Stimulated activated CD4-positive, alpha-beta T cell treated with anti-CD3 and anti-CD28 coated beads, Interleukin-1b, Interleukin-23, amount 100 ng/mL, for 4 hours (primary cell): ENCODE results near the gene LRRC37A.
"Not testable (repeated sequence)": the region's sequence is repeated elsewhere in the genome, so short reads cannot be mapped to it uniquely, and the experiment has no call there.

Experiments used
- DNase-seq, 2 donors: peaks; one replicate each; pipeline ENCODE4 v3.0.0-alpha.2; 2020; ENCODE audit warnings: low read depth in 2 of 2

LRRC37A gene

DNA sequence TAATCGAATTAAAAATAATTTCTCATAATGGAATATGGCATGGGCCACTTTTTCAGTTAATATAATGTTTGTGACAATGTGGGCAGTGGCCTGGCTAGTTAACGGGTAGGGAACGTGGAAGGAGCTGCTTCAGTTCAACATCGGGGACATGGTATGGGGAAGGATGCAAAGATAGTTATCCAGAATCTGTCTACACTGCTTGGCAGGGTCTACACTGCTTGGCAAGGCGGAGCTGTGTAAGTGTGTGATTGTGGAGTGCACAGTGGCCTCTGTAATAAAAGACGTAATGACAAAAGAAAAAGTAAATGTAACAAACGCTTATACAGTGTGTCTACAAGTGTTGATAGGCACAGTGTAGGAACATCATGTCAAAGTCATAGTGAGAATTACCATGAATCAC, 7.3 kb upstream of the LRRC37A start:
- not testable (repeated sequence) for DNase-seq

DNA sequence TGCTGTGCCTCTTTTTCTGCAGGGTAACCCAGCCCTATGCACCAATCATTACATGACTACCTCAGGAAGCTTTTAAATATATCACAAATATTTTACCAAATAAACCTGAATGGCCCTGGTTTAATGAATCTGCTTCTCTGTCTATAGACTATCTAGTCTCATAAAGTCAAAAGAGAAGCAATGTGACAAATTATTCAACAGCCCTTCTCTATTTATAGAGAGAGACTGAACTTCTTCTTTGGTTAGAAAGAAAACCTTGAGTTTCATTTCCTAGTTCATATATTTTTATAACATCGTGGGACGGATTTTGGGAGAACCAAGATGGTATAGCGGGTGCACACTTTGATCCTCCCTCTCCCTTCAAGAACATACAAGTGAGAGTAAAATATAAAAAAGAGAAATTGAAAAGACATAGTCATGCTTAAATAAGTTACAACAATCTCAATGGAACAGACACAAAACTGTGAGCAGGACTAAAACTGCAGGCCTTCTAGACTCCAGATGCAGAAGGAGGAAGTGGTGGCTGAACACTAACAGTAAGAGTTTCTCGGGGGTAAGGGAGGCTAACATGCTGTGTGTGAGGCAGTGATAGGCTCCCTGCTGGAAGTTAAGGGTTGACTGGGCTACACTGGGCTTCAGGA, 3.9 kb upstream of the LRRC37A start:
- DNase-seq = not testable (repeated sequence)

DNA sequence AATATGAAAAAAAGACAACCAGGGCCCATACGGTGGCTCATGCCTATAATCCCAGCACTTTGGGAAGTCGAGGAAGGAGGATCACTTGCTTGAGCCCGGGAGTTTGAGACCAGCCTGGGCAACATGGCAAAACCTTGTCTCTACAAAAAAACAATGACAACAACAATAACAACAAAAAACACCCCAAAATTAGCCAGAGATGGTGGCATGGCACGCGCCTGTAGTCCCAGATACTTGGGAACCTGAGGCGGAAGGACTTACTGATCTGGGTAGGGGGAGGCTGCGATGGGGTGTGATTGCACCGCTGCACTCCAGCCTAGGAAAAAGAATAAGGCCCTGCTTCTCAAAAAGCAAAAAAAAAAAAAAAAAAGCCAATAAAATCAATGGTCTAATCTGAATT, 3.3 kb upstream of the LRRC37A start:
- not testable (repeated sequence) for DNase-seq

DNA sequence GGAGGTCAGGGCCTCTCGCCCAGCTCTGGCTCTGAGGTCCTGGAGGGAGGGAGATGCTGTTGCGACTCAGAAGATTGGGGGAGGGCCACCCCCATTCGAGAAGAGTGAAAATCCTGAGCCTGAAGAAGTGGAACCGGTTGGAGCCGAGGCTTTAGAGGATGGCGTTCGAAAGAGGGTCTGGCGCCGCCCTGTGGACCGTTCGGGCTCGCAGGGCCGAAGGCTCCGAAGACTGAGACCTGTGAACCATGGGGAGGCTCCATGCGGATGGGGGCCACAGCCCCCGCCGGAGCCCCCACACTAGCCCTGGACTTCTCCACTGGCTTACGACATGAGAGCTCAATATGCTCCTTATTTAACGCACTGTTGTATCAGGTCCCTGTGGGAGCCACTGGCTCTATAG, 46.3 kb downstream of the LRRC37A start:
- not testable (repeated sequence) for DNase-seq

DNA sequence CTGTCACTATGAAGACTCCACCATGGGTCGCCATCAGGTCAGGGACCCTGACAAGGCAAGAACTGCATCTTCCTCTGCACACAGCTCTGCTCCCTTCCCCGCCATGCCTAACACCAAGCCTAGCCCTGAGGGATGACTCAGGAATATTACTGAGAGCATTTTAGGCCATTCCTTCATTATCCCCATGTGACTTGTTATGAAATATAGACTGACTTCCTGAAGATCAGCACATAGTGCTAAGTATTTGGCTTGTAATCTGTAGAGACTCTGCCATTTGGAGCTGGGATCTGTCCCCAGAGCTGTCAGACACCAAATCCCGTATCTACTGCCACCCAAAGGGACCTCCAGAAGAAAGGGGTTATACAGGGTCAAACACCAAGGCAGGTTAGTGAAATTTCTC, 47.2 kb downstream of the LRRC37A start:
- DNase-seq = not testable (repeated sequence)

DNA sequence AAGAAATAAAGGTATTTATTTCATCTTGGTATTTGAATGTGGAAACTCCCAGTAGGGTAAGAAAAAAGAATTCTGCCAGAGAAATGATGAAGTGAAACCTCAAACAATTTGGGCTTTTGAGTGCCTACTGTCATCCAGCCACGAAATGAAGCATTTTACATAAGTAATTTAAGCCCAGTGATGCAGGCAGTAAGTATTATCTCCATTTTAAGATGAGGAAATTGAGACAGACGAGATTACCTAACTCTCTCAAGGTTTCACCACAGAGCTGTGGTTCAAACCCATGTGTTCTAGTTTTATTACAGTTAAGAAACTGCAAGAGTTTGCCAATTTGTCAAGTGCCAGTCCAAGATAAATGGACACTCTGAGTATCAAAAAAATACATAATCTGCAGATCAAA, 53.4 kb downstream of the LRRC37A start:
- DNase-seq = not testable (repeated sequence)

DNA sequence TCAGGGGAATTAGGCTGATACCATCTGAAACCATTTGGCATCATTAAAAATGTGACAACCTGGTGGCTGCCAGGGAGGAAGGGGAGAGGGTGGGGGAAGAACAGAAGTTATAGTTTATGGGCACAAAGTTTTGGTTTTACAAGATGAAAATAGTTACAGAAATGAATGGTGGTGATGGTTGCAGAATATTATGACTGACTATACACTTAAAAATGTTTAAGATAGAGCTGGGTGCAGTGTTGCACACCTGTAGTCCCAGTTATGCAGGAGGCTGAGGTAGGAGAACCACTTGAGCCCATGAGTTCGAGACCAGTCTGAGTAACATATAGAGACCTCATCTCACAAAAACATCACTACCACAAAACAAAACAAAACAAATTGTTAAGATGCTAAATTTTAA, 54.1 kb downstream of the LRRC37A start:
- not testable (repeated sequence) for DNase-seq

DNA sequence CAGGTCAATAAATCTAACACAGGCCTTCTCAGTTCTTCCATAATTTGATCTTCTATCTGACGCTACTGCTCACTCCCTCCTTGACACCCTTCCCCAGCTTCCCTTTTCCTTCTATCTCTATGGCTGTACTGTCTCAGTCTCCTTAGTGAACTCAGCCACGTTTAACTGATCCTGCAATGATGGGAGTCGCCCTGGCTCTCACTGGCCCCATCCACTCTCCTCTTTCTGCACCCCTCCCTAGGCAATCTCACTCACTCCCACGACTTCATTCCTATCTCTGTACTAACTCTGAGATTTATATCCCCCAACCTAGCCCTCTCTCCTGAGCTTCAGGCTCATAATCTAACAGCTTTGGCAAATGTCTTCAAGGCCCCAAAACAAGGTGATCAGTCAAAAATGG, 58.9 kb downstream of the LRRC37A start:
- not testable (repeated sequence) for DNase-seq

DNA sequence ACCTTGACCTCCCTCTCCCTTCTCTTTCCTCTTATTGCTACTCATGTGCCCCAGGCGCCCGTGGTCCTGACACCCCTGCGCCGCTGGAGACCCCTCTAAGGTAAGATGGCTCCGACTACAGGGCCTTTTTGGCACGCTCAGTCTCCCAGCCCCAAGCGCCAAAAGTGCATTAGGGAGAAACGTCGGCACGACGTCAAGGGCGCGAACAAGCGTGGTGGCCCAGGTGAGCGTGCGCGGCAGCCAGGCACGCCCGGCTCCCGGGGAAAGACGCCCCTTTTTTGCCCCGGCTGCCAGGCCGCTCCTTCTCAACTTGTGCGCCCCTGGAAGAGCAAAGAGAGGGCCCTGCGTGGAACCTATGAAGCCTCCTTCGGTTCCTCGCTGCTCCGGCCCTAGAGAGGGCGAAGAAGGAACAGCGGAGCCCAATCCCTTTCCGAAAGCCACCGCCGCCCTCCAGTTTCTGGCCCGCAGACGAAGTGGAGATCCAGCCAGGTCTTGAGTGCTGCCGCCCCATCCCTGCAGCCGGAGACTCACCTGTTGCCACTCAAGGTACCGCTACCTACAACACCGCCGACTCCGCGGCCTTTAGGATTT, 66.3 kb downstream of the LRRC37A start:
- not testable (repeated sequence) for DNase-seq

DNA sequence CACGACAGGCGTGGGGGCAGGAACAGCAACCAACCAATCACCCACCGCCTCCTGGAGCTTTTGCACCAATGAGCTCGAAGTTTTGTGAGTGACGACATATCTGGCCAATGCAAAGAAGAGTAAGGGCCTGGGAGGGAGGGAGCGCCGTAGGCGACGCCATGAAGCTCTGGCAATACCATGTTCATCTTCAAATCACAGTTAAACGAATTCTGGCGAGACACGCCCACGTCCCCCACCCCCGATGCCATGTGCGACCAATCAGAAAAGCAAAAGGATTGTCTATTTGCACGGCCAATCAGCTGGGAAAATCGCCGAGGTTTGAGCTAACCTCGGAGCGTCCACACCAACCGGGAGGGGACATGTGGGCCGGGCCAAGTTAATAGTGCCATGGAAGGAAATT, 66.8 kb downstream of the LRRC37A start, which contains the start of gene ARL17B:
ARL17B (minus strand) TSS at position 12 of the 400 bp plus-strand sequence. CDS start 3,369 bp downstream, outside the sequence.
- DNase-seq = peak; percentile 50 to 57

DNA sequence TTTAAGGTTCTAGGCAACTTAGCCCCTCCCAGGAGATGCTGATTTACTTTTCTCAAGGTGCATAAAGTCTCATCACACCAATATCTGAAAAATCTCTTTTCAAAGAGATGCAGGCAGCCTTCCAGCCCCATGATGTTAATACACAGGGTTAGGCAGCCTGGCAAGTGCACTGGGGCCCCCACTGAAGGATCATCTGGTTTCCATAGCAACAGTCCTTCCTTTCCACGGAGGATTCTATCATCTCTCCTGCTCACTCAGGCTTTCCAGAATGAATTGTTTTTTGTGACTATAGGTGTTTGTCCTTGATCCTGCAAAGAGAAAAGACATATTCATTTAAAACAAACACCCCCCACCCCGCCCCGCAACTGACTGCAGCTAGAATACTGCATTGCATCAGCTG, 72.6 kb downstream of the LRRC37A start:
- not testable (repeated sequence) for DNase-seq

DNA sequence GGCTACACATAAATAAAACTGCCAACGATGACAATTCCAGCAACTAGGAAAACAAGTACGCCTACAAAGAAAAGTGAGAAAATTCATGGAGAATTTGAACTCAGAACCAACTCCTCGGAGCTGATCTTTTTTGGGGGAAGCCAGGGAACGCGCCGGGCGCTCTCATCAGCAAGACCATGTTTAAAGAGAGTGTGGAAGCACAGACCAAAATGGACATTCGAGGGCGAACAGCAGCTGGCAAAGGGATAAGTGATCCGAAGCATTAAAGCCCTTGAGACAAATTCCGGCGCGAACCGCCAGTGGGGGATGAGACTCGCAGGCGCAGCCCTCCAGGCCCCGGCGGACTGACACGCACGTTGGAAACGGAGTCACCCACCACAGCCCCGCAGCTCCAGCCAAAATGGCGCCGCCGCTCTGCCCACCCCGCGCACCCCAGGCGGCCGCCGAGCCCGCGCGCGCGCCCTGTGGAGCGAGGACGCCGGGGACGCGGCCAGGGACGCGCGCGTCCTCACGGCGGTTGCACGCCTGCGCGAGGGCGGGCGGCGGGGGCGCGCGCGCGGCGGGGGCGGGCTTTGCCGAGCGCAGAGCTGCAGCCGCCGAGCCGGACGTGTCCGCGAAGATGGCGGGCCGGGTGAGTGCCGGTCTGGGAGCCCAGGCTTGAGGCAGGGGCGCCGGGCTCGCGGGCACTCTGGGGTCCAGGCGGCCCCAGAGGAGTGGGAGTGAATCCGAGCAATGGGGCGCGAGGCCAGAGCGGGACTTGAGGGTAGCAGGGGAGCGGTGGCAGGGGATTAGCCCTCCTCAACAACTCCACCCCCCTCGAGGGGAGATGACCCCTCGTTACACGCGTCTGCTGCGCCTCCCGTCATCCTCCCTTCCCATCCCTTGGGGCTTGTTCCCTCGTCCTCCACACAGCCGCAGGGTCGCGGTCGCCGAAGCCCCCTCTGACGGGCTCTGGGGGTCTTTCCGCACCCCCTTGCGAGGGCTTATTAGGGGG, 77.6 kb downstream of the LRRC37A start:
- DNase-seq = not testable (repeated sequence)

DNA sequence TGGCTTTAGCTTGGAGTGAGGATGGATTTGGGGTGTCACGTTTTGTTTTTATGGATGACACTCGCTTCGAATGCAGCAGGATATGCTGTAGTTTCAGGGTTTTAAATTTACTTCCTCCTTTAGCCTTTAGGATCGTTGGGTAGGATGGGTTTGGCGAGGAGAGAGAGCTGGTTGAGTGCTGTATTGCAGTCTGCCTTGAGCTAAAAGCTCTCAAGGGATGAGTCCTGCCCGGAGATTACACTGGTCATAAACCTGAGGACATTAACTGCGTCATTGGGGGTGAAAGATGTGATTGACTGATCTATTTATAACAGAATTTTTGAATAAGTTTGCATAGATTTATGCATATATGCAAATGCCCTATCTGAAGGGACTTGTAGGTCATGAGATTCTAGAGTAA, 78.5 kb downstream of the LRRC37A start:
- not testable (repeated sequence) for DNase-seq

DNA sequence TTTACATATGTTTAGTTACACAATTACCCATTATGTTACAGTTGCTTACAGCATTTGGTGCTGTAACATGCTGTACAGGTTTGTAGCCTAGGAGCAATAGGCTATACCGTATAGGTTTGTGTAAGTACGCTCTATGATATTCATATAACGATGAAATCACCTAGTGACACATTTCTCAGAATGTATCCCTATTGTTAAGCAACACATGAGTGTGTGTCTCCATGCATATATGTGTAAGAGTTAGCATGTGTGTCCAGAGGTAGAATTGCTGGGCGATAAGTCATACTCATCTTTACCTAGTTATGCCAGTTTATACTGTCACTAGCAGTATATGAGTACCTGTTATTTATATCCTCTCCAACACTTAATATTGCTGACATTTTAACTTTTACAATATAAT, 88.2 kb downstream of the LRRC37A start:
- not testable (repeated sequence) for DNase-seq

DNA sequence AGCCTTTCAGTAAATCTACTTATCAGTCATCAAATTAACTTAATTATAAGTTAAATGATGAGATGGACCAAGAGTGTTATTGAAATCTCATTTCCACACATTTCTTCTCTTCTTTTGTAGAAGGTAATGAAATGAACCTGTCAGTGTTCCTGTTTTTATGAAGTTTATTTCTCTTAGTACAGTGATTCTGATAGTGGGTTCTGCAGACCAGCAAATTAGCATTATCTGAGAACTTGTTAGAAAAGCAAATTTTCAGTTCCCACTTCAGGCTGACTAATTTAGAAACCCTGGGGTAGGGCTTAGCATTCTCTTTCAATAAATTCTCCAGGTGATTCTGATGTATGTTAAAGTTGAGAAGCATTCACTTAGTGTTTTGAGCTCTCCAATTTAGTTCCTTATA, 90.6 kb downstream of the LRRC37A start:
- DNase-seq = not testable (repeated sequence)
